Endodermal cell (in vitro differentiated cells): ENCODE data around the gene FHOD1. TPM values are rescaled to one million over a fixed set of nuclear protein-coding genes. Genes with fewer than 3 reads are reported as not detected.

ENCODE experiments used
- DNase-seq: peaks from one replicate; pipeline ENCODE4 v3.0.0-alpha.2; 2017
- H3K27ac ChIP-seq: 2 replicates; pipeline ENCODE4 v1.5.1; 2013; ENCODE audit warnings: mild to moderate bottlenecking, low read depth, low read length, moderate library complexity
- H3K27me3 ChIP-seq: 2 replicates; pipeline ENCODE4 v1.6.1; 2013; ENCODE audit warnings: mild to moderate bottlenecking, low read length, moderate library complexity; ENCODE audit not compliant: insufficient read depth, control insufficient read depth, poor library complexity, severe bottlenecking
- H3K36me3 ChIP-seq: 2 replicates; pipeline ENCODE4 v1.7.0; 2013; ENCODE audit warnings: mild to moderate bottlenecking, low read length, moderate library complexity; ENCODE audit not compliant: control insufficient read depth, insufficient read depth
- H3K4me1 ChIP-seq: one replicate; pipeline ENCODE4 v1.7.0; 2013; ENCODE audit warnings: low read length; ENCODE audit not compliant: control insufficient read depth, insufficient read depth
- H3K4me3 ChIP-seq: 2 replicates; pipeline ENCODE4 v1.5.1; 2013; ENCODE audit warnings: mild to moderate bottlenecking, low read length, moderate library complexity
- H3K9ac ChIP-seq: 2 replicates; pipeline ENCODE4 v1.6.1; 2013; ENCODE audit warnings: mild to moderate bottlenecking, low read length, moderate library complexity; ENCODE audit not compliant: poor library complexity, severe bottlenecking; ENCODE audit errors: extremely low read depth
- H3K9me3 ChIP-seq: 2 replicates; pipeline ENCODE4 v1.6.1; 2013; ENCODE audit warnings: mild to moderate bottlenecking, low read length, moderate library complexity; ENCODE audit not compliant: control insufficient read depth
- H3K27ac Mint-ChIP-seq: 2 replicates; pipeline ENCODE4 v1.8.0; 2020; ENCODE audit warnings: mixed read lengths
- H3K27me3 Mint-ChIP-seq: 2 replicates; pipeline ENCODE4 v1.8.0; 2021; ENCODE audit warnings: mild to moderate bottlenecking, mixed read lengths; ENCODE audit not compliant: insufficient read depth
- H3K36me3 Mint-ChIP-seq: 2 replicates; pipeline ENCODE4 v1.8.0; 2020; ENCODE audit warnings: low read depth, mixed read lengths
- H3K4me1 Mint-ChIP-seq: 2 replicates; pipeline ENCODE4 v1.8.0; 2020; ENCODE audit warnings: mixed read lengths
- H3K4me3 Mint-ChIP-seq: 2 replicates; pipeline ENCODE4 v1.8.0; 2020; ENCODE audit warnings: mild to moderate bottlenecking, moderate library complexity, mixed read lengths
- H3K9me3 Mint-ChIP-seq: 2 replicates; pipeline ENCODE4 v1.8.0; 2020; ENCODE audit warnings: mild to moderate bottlenecking, mixed read lengths
- CTCF ChIP-seq: fragments of 200-600 bp; sonication (generic); conservative IDR thresholded peaks from 2 replicates; pipeline ENCODE4 v1.5.0; 2021; ENCODE audit warnings: antibody characterized with exemption, mild to moderate bottlenecking
- WGBS, 2 experiments: methylation state at CpG; one replicate each; pipeline versions ENCODE4 v1.1.5 to v1.1.7; 2013; ENCODE audit warnings: missing lambda C conversion rate in 2 of 2, mixed read lengths in 1 of 2; ENCODE audit not compliant: insufficient coverage in 1 of 2, insufficient read length in 1 of 2; 5-methylcytosine and 5-hydroxymethylcytosine counted together
- total RNA-seq, 2 donors: library from RNA; stranded (reverse); fragmentation: NEBNext Ultra II Directional in 1 of 2; extraction: Animal tissue kit (Norgen Biotek cat#: 25700) in 1 of 2; gene quantifications; 2 replicates in 1 of 2; 3 replicates in 1 of 2; pipeline ENCODE4 v1.2.1, GENCODE V29; 2021

FHOD1 gene
- total RNA-seq, 2 donors from 2014 or later = 51.7 to 71.9 TPM

- Mint-ChIP-seq H3K27ac (no peak overlapping the region), H3K27me3 (peaks cover 11% of the 10 kb centered on the region), H3K4me3 (no peak overlapping the region), H3K9me3 (no peaks in the 10 kb centered on the region), H3K36me3 (no peaks in the 10 kb centered on the region), H3K4me1 (peaks cover 23% of the 10 kb centered on the region)
- H3K4me1 ChIP-seq = peaks cover 4% of the 10 kb centered on the region
- H3K9ac ChIP-seq = no peak overlapping the region
- H3K27ac ChIP-seq = no peak overlapping the region
- DNase-seq = no peak
- H3K4me3 ChIP-seq = no peak overlapping the region
- no peaks in the 10 kb centered on the region for H3K9me3 ChIP-seq
- 94 to 100% methylated on average over 4 to 9 of the region's 9 CpGs for WGBS, 2 experiments
- no peaks in the 10 kb centered on the region for H3K27me3 ChIP-seq
- TF ChIP-seq CTCF = peak; percentile 58
- H3K36me3 ChIP-seq = peaks cover 38% of the 10 kb centered on the region
Measured at GRCh38 chr16:67264277-67264676, 17.0 kb upstream of the FHOD1 start.

DNA sequence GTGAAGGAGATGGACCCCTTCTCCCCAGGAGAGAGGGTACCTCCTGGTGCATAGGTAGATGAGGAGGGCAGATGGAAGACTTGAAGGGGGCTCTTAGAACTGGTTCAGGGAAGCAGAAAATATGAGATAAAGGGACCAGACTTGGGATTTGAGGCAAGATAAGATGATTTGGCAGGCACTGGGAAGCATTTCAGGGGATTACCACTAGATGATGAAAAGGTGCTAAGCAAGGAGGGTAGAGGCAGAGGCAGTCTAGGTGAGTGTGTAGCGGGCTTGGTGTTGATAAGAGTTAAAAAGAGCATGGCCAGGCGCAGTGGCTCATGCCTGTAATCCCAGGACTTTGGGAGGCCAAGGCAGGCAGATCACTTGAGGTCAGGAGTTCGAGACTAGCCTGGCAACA lies 15.9 kb upstream of the FHOD1 start:
- Mint-ChIP-seq H3K9me3 (no peaks in the 10 kb centered on the region), H3K36me3 (no peaks in the 10 kb centered on the region), H3K4me3 (no peak overlapping the region), H3K27me3 (peaks cover 11% of the 10 kb centered on the region), H3K27ac (peak overlapping the region; percentile 83), H3K4me1 (peaks cover 22% of the 10 kb centered on the region)
- peak; percentile 26 for TF ChIP-seq CTCF
- no peak for DNase-seq
- Histone ChIP-seq H3K9ac (peak overlapping the region; percentile 60), H3K27ac (peak overlapping the region; percentile 50), H3K4me1 (no peaks in the 10 kb centered on the region), H3K27me3 (no peaks in the 10 kb centered on the region), H3K36me3 (peaks cover 41% of the 10 kb centered on the region), H3K4me3 (no peak overlapping the region), H3K9me3 (no peaks in the 10 kb centered on the region)
- WGBS, 2 experiments = 66 to 90% methylated on average over 3 of the region's 3 CpGs

DNA sequence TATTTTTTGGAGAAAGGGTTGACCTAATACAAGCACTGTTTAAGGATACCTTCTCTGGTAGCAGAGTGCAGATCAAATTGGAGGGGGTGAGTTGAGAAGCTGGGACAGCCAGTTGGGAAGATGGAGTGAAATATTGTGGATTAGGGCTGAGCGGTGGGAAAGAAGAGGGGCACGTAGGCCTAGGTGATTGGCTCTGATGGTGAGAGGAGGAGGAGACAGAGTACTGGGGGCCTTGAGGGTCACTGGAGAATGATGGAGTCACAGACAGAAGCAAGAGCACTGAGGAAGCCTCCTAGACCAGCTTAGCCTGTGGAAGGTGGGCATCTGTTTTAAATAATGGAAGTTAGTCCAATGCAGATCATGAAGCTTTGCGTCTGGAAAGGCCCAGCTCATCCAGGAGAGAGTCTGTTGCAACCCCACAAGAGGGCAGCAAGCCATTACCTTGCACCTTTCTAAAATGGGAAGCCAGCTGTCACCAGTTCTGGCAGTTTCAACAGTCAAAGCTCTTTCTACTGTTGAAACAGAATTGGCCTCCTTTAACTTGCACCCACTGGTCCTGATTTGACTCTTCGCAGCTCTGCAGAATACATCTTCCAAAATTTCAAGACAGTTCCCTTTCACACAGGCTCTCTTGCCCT lies 13.3 kb upstream of the FHOD1 start:
- DNase-seq = peak; percentile 75
- peaks cover 5% of the 10 kb centered on the region for H3K27me3 Mint-ChIP-seq
- peaks cover 17% of the 10 kb centered on the region for H3K4me1 Mint-ChIP-seq
- Histone ChIP-seq H3K27me3 (no peaks in the 10 kb centered on the region), H3K9me3 (no peaks in the 10 kb centered on the region), H3K4me3 (no peak overlapping the region), H3K27ac (no peak overlapping the region), H3K9ac (no peak overlapping the region), H3K36me3 (peaks cover 49% of the 10 kb centered on the region), H3K4me1 (no peaks in the 10 kb centered on the region)
- H3K4me3 Mint-ChIP-seq = no peak overlapping the region
- WGBS, 2 experiments = 78 to 80% methylated on average over 4 of the region's 4 CpGs
- peak overlapping the region; percentile 32 for H3K27ac Mint-ChIP-seq
- TF ChIP-seq CTCF = peak; percentile 85
- no peaks in the 10 kb centered on the region for H3K9me3 Mint-ChIP-seq
- no peaks in the 10 kb centered on the region for H3K36me3 Mint-ChIP-seq
